ENCODE results near the gene POC1A.

- no peak for TF ChIP-seq POLR2AphosphoS5 (IDR thresholded peaks at IDR 0.05)
- TF ChIP-seq, protein P1, sequence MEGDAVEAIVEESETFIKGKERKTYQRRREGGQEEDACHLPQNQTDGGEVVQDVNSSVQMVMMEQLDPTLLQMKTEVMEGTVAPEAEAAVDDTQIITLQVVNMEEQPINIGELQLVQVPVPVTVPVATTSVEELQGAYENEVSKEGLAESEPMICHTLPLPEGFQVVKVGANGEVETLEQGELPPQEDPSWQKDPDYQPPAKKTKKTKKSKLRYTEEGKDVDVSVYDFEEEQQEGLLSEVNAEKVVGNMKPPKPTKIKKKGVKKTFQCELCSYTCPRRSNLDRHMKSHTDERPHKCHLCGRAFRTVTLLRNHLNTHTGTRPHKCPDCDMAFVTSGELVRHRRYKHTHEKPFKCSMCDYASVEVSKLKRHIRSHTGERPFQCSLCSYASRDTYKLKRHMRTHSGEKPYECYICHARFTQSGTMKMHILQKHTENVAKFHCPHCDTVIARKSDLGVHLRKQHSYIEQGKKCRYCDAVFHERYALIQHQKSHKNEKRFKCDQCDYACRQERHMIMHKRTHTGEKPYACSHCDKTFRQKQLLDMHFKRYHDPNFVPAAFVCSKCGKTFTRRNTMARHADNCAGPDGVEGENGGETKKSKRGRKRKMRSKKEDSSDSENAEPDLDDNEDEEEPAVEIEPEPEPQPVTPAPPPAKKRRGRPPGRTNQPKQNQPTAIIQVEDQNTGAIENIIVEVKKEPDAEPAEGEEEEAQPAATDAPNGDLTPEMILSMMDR (IDR thresholded peaks at IDR 0.05 in 8 of 11, conservative IDR thresholded peaks at IDR 0.05 in 3 of 11) = no peak
Observed at GRCh38 chr3:52193065-52193464, 38.8 kb upstream of the POC1A start.
